BJ (cell line): ENCODE data around the gene RTL10. TPM values are rescaled to one million over a fixed set of nuclear protein-coding genes. Genes with fewer than 3 reads are reported as not detected.

Experiments used
- CTCF ChIA-PET: fragments of 350-600 bp; formaldehyde crosslinking; extraction: SDS; loops from one replicate; lab custom pipeline; 2021; ENCODE audit warnings: antibody characterized with exemption, inconsistent platforms; lab: Yijun Ruan, JAX
- POLR2A ChIA-PET: fragments of 300-600 bp; sonication (Branson Sonifier 250); formaldehyde crosslinking; extraction: SDS; loops from one replicate; lab custom pipeline; 2021; ENCODE audit warnings: antibody characterized with exemption; lab: Charles Lee
- DNase-seq: peaks from one replicate; pipeline ENCODE4 v3.0.0-alpha.2; 2011; ENCODE audit warnings: low read depth
- H3K27me3 ChIP-seq: 2 replicates; pipeline ENCODE4 v1.6.0; 2011; ENCODE audit warnings: low read length; ENCODE audit not compliant: control insufficient read depth, insufficient read depth
- H3K36me3 ChIP-seq: 2 replicates; pipeline ENCODE4 v1.5.1; 2011; ENCODE audit warnings: low read length; ENCODE audit not compliant: control insufficient read depth, insufficient read depth
- H3K4me3 ChIP-seq: 2 replicates; pipeline ENCODE4 v1.5.1; 2011; ENCODE audit warnings: low read depth, mild to moderate bottlenecking, control low read depth, low read length
- polyA plus RNA-seq: library from polyadenylated mRNA; depleted of rRNA; stranded (reverse); fragments of >200 nt; gene quantifications from 2 replicates; pipeline ENCODE4 v1.2.3, GENCODE V29; 2011
- TF ChIP-seq, protein P1 (sequence below): IDR thresholded peaks from 2 replicates; pipeline ENCODE4 v1.5.1; 2011; ENCODE audit warnings: low read depth, mild to moderate bottlenecking, control low read depth, inconsistent platforms, low read length, moderate library complexity; ENCODE audit not compliant: insufficient read depth

Gene RTL10
- polyA plus RNA-seq, 1 experiment, result 18.9 TPM

DNA sequence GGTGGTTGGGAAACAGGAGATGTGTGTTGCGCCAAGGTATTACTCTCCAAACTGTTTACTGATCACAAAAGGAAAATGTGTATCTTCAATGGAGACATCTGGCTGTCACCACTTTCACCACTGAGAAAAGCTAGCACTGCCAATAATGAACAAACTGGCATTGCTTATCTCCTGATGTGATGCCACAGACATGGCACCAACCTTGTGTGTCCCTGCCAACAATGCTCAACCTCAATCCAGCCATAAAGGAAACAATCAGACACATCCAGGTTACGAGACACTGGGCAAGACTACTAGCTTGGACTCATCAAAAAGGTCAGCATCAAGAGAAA, 28.1 kb downstream of the RTL10 start:
- no peak overlapping the region for H3K4me3 ChIP-seq
- no peaks in the 10 kb centered on the region for H3K27me3 ChIP-seq
- ChIA-PET POLR2A (no interaction called here), CTCF (no interaction called here)
- H3K36me3 ChIP-seq, result no peaks in the 10 kb centered on the region; the same call in none of the 2 replicates
- TF ChIP-seq, protein P1, sequence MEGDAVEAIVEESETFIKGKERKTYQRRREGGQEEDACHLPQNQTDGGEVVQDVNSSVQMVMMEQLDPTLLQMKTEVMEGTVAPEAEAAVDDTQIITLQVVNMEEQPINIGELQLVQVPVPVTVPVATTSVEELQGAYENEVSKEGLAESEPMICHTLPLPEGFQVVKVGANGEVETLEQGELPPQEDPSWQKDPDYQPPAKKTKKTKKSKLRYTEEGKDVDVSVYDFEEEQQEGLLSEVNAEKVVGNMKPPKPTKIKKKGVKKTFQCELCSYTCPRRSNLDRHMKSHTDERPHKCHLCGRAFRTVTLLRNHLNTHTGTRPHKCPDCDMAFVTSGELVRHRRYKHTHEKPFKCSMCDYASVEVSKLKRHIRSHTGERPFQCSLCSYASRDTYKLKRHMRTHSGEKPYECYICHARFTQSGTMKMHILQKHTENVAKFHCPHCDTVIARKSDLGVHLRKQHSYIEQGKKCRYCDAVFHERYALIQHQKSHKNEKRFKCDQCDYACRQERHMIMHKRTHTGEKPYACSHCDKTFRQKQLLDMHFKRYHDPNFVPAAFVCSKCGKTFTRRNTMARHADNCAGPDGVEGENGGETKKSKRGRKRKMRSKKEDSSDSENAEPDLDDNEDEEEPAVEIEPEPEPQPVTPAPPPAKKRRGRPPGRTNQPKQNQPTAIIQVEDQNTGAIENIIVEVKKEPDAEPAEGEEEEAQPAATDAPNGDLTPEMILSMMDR, result no peak
- no peak for DNase-seq

DNA sequence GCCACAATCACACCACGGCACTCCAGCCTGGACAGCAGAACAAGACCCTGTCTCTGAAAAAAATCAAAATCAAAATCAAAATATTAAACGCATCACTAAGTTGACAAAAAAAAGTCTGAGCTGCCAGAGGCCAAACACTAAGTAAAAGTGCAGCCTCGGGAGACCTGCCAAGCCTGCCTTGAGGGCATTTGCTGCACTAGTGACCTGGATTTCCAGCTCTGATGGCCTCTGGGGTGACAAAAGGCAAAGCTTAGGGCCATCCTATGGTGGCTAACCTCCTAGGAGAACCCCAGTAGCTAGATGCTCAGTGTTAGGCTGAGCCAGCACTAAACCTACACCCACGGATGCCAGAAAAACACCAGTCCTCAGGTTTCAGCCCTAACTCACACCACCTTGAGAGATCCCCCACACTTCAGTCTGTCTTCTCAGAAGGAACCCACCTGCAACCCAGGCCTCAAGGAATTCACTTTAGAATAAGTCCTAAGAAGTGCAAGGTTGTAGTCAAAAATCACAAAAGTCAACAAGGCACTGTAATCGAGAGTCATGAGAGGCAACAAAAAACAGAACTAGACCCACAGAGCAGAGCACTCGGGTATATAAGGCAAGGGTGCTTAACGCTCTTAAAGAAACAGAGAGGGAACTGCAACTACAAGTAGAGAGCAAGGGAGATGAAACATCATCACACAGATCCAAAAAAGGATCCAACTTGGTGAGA, 28.6 kb downstream of the RTL10 start:
- H3K27me3 ChIP-seq, result no peaks in the 10 kb centered on the region
- TF ChIP-seq, protein P1, result no peak
- no peak for DNase-seq
- no peak overlapping the region for H3K4me3 ChIP-seq
- POLR2A ChIA-PET, result no interaction called here
- no peaks in the 10 kb centered on the region; the same call in none of the 2 replicates for H3K36me3 ChIP-seq
- CTCF ChIA-PET, result interaction anchor here (0.9 kb wide), 1 partner anchor 84 kb away, joined by 3 read pairs; no protein-coding TSS in a partner anchor

DNA sequence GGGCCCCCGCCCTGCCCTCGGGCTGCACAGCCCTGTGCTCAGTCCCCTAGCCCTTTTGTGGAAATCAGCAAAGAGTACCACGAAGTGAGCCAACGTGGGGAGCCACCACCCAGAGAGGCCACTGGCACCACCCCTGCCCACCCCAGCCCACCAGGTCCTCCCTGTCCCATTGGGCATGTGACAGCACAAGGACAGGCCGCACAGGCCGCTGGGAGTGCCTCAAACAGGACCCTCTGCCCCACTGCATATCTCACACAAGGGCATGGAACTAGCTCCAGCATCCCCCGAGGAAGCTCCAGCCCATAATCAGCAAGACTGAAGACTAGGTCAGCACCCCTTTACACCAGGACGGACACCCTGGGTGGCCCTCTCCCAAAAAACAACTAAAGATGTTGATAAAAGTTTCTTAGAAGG, 29.7 kb downstream of the RTL10 start:
- ChIA-PET POLR2A (no interaction called here), CTCF (no interaction called here)
- no peak for DNase-seq
- TF ChIP-seq, protein P1, result no peak
- H3K4me3 ChIP-seq, result no peak overlapping the region
- H3K27me3 ChIP-seq, result no peaks in the 10 kb centered on the region
- H3K36me3 ChIP-seq, result no peaks in the 10 kb centered on the region; the same call in none of the 2 replicates

DNA sequence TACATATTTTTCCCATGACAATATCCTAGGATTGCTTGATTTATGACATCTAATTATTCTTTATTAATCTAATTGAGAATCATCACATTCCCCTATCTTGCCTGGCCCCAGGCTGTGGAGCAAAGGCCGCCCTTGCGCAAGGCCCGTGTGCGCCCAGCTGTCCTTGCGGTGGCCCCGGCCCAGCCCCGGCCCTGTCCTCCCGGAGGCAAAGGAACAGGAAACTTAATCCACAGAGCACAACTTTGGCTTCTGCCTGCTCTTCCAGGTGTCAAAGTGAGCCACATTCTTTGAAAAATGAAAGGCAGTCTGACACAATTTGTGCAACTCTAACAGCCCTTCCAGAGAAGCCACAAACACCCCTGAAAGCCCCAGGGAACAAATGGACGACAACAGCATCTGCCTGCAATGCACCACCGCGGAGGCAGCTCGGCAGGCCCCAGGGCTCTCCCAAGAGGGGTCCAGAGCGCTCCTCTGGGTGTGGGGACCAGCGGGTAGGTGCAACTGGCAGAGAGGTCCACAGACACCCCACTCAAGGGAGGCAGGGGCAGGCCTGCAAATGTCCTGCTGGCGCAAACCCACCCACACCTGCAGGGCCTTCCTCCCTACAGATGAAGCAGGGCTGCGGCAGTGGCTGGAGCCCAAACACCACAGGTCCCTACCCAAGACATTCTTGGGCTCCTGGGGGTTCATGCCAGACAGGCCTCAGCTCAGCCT, 30.3 kb downstream of the RTL10 start:
- POLR2A ChIA-PET, result no interaction called here
- H3K4me3 ChIP-seq, result no peak overlapping the region
- TF ChIP-seq, protein P1, result no peak
- CTCF ChIA-PET, result no interaction called here
- DNase-seq, result no peak
- H3K27me3 ChIP-seq, result no peaks in the 10 kb centered on the region
- H3K36me3 ChIP-seq, result no peaks in the 10 kb centered on the region; the same call in none of the 2 replicates

DNA sequence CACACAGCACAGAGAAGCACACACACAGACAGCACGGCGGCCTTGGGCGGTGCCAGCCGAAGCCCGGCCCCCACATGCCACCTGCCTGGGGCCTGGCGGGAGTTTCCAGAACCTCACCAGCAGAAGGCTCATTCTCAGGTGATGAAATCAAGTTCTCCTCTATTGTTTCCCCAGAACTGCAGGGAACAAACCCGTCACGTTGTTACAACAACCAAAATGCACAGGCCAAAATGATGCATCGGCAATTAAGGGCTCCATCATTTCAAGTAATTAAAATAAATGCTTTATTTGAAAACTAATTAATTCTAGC, 30.8 kb downstream of the RTL10 start:
- ChIA-PET POLR2A (no interaction called here), CTCF (interaction anchor here (0.9 kb wide), 1 partner anchor 93 kb away, joined by 3 read pairs; no protein-coding TSS in a partner anchor)
- Histone ChIP-seq H3K27me3 (no peaks in the 10 kb centered on the region), H3K4me3 (no peak overlapping the region), H3K36me3 (no peaks in the 10 kb centered on the region; the same call in none of the 2 replicates)
- TF ChIP-seq, protein P1, result no peak
- DNase-seq, result no peak
